Measurements from ENCODE around the gene BCL2.
"Not testable (repeated sequence)": the region's sequence is repeated elsewhere in the genome, so short reads cannot be mapped to it uniquely, and the experiment has no call there.

Gene BCL2

GRCh38 chr18:63191413-63191812, 128.2 kb downstream of the BCL2 start:
- H3K27ac ChIP-seq: no peak overlapping the region
- TF ChIP-seq FOXP2 (optimal IDR thresholded peaks at IDR 0.05; ENCODE audit: control extremely low read depth, extremely low read length, insufficient read depth) (no peak), POLR2AphosphoS5 (IDR thresholded peaks at IDR 0.05; ENCODE audit: borderline replicate concordance, low read depth, low read length) (no peak), EZH2 (IDR thresholded peaks at IDR 0.05) (no peak)
- no peaks in the 10 kb centered on the region for H3K36me3 ChIP-seq (ENCODE audit: insufficient read depth, low read length)
- H3K4me3 ChIP-seq: no peak overlapping the region
- DNase-seq (ENCODE audit: low read depth, low spot score): no peak
- H3K9ac ChIP-seq (ENCODE audit: insufficient read length): no peak overlapping the region
- no peaks in the 10 kb centered on the region for H3K9me3 ChIP-seq (ENCODE audit: low read depth, low read length)

GRCh38 chr18:63190838-63191237, 128.7 kb downstream of the BCL2 start:
- not testable (repeated sequence) for H3K9me3 ChIP-seq (ENCODE audit: low read depth, low read length); H3K4me3 ChIP-seq; DNase-seq (ENCODE audit: low read depth, low spot score); H3K27ac ChIP-seq; H3K36me3 ChIP-seq (ENCODE audit: insufficient read depth, low read length); H3K9ac ChIP-seq (ENCODE audit: insufficient read length)

DNA sequence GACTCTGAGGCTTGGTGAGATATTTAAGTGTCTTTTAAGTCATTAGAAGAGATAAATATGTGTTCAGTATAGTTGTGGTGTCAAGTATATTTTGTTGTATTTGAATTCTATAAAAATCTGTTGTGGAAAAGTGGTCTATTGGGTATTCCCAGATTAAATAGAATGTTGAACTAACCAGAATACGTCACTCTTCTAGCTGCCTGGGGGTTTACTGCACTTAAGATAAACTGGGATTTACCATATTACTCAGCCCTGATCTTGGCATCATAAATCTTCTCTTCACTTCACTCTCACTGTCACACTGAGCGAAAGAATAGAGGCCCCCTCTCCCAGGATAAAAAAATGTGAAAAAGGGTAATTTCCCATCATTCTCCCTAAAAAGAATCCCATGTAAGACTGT, 129.8 kb downstream of the BCL2 start:
- DNase-seq (ENCODE audit: low read depth, low spot score): no peak
- TF ChIP-seq FOXP2 (optimal IDR thresholded peaks at IDR 0.05; ENCODE audit: control extremely low read depth, extremely low read length, insufficient read depth) (no peak), EZH2 (IDR thresholded peaks at IDR 0.05) (no peak), POLR2AphosphoS5 (IDR thresholded peaks at IDR 0.05; ENCODE audit: borderline replicate concordance, low read depth, low read length) (no peak)

GRCh38 chr18:63189041-63189440, 130.5 kb downstream of the BCL2 start:
- H3K9ac ChIP-seq (ENCODE audit: insufficient read length): no peak overlapping the region
- DNase-seq (ENCODE audit: low read depth, low spot score): no peak
- H3K36me3 ChIP-seq (ENCODE audit: insufficient read depth, low read length): no peaks in the 10 kb centered on the region
- no peak overlapping the region for H3K4me3 ChIP-seq
- H3K9me3 ChIP-seq (ENCODE audit: low read depth, low read length): no peaks in the 10 kb centered on the region
- no peak overlapping the region for H3K27ac ChIP-seq
- TF ChIP-seq FOXP2 (optimal IDR thresholded peaks at IDR 0.05; ENCODE audit: control extremely low read depth, extremely low read length, insufficient read depth) (no peak), POLR2AphosphoS5 (IDR thresholded peaks at IDR 0.05; ENCODE audit: borderline replicate concordance, low read depth, low read length) (no peak), EZH2 (IDR thresholded peaks at IDR 0.05) (no peak)

More for the DNA sequence above, 129.8 kb downstream of the BCL2 start:
- Histone ChIP-seq H3K27ac (no peak overlapping the region), H3K9ac (ENCODE audit: insufficient read length) (no peak overlapping the region), H3K4me3 (no peak overlapping the region), H3K36me3 (ENCODE audit: insufficient read depth, low read length) (no peaks in the 10 kb centered on the region), H3K9me3 (ENCODE audit: low read depth, low read length) (no peaks in the 10 kb centered on the region)

DNA sequence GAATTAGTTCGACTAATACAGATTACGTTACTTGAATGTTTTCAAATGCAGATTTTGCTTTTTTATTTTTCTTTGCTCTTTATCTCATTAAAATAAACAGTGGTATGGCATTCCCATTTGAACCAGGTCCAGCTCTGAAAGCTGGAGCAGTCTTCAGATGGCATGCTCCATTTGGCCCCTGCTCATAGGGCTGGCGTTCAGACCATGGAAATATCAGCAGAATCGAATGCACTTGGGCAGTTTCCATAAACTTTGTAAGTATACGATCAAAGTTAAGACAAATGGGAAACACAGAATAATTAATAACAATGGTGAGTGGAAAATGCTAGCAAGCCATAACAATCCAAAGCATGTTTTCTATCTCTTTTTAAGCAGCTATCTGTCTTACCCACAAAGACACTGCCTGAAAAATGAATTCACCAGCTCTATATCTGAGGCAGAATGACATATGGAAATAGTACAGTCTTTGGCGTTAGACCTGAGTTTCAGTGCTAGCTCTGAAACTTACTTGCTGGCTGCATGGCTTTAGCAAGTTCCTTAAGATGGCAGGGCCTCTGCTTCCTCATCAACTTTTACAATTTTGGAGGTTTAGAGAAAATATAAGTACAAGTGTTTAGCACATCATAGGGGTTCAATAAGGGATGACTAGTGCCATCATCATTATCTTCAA, 131.6 kb downstream of the BCL2 start:
- H3K36me3 ChIP-seq (ENCODE audit: insufficient read depth, low read length): no peaks in the 10 kb centered on the region
- no peak for DNase-seq (ENCODE audit: low read depth, low spot score)
- no peak overlapping the region for H3K27ac ChIP-seq
- H3K9ac ChIP-seq (ENCODE audit: insufficient read length): no peak overlapping the region
- H3K4me3 ChIP-seq: no peak overlapping the region
- no peaks in the 10 kb centered on the region for H3K9me3 ChIP-seq (ENCODE audit: low read depth, low read length)
- TF ChIP-seq POLR2AphosphoS5 (IDR thresholded peaks at IDR 0.05; ENCODE audit: borderline replicate concordance, low read depth, low read length): no peak
- TF ChIP-seq EZH2 (IDR thresholded peaks at IDR 0.05): no peak
- no peak for TF ChIP-seq FOXP2 (optimal IDR thresholded peaks at IDR 0.05; ENCODE audit: control extremely low read depth, extremely low read length, insufficient read depth)

DNA sequence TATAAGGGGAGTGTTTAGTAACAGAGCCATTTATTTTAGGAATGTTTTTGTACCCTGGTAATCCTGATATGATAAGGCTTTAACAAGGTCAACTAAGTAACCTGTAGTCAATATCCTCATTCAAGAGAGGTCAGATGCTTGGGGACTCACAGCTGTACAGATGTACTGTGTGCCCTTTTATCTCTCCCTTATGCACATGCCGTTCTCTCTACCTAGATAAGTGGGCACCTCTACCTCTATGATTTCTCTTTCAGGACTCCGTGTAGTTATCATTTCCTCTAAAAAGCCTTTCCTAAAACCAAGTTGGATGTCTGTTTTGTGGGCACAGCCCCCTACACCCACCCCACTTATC, 132.4 kb downstream of the BCL2 start:
- H3K4me3 ChIP-seq: no peak overlapping the region
- no peaks in the 10 kb centered on the region for H3K9me3 ChIP-seq (ENCODE audit: low read depth, low read length)
- TF ChIP-seq FOXP2 (optimal IDR thresholded peaks at IDR 0.05; ENCODE audit: control extremely low read depth, extremely low read length, insufficient read depth): no peak
- no peak for TF ChIP-seq EZH2 (IDR thresholded peaks at IDR 0.05)
- no peak for TF ChIP-seq POLR2AphosphoS5 (IDR thresholded peaks at IDR 0.05; ENCODE audit: borderline replicate concordance, low read depth, low read length)
- no peak for DNase-seq (ENCODE audit: low read depth, low spot score)
- H3K36me3 ChIP-seq (ENCODE audit: insufficient read depth, low read length): no peaks in the 10 kb centered on the region
- H3K9ac ChIP-seq (ENCODE audit: insufficient read length): no peak overlapping the region
- H3K27ac ChIP-seq: no peak overlapping the region; the same call in 1 of the 2 replicates

GRCh38 chr18:63186520-63187222, 132.9 kb downstream of the BCL2 start:
- TF ChIP-seq FOXP2 (optimal IDR thresholded peaks at IDR 0.05; ENCODE audit: control extremely low read depth, extremely low read length, insufficient read depth) (no peak), POLR2AphosphoS5 (IDR thresholded peaks at IDR 0.05; ENCODE audit: borderline replicate concordance, low read depth, low read length) (no peak), EZH2 (IDR thresholded peaks at IDR 0.05) (no peak)
- Histone ChIP-seq H3K9ac (ENCODE audit: insufficient read length) (no peak overlapping the region), H3K36me3 (ENCODE audit: insufficient read depth, low read length) (no peaks in the 10 kb centered on the region), H3K4me3 (no peak overlapping the region; the same call in 1 of the 2 replicates), H3K9me3 (ENCODE audit: low read depth, low read length) (no peaks in the 10 kb centered on the region), H3K27ac (peak overlapping the region; percentile 86)
- DNase-seq (ENCODE audit: low read depth, low spot score): no peak

DNA sequence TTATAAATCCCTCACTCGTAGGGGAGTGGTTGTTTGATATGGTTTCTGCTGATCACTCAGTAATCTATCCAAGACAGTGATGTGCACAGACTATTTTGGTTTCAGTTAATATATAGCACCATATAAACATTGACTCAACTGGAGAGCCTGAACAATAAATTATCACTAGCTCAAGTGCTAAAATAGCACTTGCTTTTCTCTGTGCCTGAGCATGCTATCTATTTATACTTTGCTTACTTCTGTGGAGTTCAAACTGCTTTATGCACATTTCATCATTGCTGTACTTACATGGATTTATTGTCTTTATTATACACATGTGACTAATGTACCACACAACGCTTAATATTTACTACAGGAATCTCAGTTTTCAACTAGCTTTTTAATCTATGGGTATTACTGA, 133.6 kb downstream of the BCL2 start:
- H3K27ac ChIP-seq: peak overlapping the region; percentile 86
- no peak for DNase-seq (ENCODE audit: low read depth, low spot score)

More for the DNA sequence above, 133.6 kb downstream of the BCL2 start:
- Histone ChIP-seq H3K36me3 (ENCODE audit: insufficient read depth, low read length) (no peaks in the 10 kb centered on the region), H3K4me3 (peak overlapping the region; percentile 7; the same call in 1 of the 2 replicates), H3K9me3 (ENCODE audit: low read depth, low read length) (no peaks in the 10 kb centered on the region), H3K9ac (ENCODE audit: insufficient read length) (no peak overlapping the region)
- no peak for TF ChIP-seq FOXP2 (optimal IDR thresholded peaks at IDR 0.05; ENCODE audit: control extremely low read depth, extremely low read length, insufficient read depth)
- TF ChIP-seq POLR2AphosphoS5 (IDR thresholded peaks at IDR 0.05; ENCODE audit: borderline replicate concordance, low read depth, low read length): no peak
- TF ChIP-seq EZH2 (IDR thresholded peaks at IDR 0.05): no peak

Measured in SK-N-MC (cell line).